ENCODE results near the gene GARNL3. TPM values are rescaled to one million over a fixed set of nuclear protein-coding genes. Genes with fewer than 3 reads are reported as not detected.

GARNL3 gene
- total and polyA plus RNA-seq, 2 experiments from 2014 or later, result 9.5 to 10.5 TPM

- 2% methylated on average over 29 of the region's 55 CpGs for WGBS (ENCODE audit: low lambda C conversion rate, missing lambda C conversion rate)
- Histone ChIP-seq H3K4me1 (ENCODE audit: insufficient read depth) (peaks cover 24% of the 10 kb centered on the region), H3K79me2 (peaks cover 43% of the 10 kb centered on the region), H2AFZ (peak overlapping the region; percentile 0), H3K9me3 (ENCODE audit: low read depth) (no peaks in the 10 kb centered on the region), H3K27ac (peak overlapping the region; percentile 97), H3K4me2 (peak overlapping the region; percentile 90), H3K4me3 (peak overlapping the region; percentile 80), H3K36me3 (replicated peaks; ENCODE audit: insufficient read depth, low read depth) (no peaks in the 10 kb centered on the region), H3K9me2 (replicated peaks; ENCODE audit: insufficient read depth) (no peaks in the 10 kb centered on the region), H3K27me3 (no peaks in the 10 kb centered on the region), H4K20me1 (ENCODE audit: insufficient read depth, poor library complexity, severe bottlenecking) (peaks cover 22% of the 10 kb centered on the region)
- DNase-seq (ENCODE audit: low spot score), result peak; percentile 81
- TF ChIP-seq EZH2 (IDR thresholded peaks at IDR 0.05; ENCODE audit: borderline replicate concordance) (no peak), CTCF (IDR thresholded peaks at IDR 0.05; ENCODE audit: poor library complexity) (peak; percentile 63)
These were observed 133.2 kb downstream of the GARNL3 start for GRCh38 chr9:127397646-127398274.

GRCh38 chr9:127398275-127398647 is 133.7 kb downstream of the GARNL3 start:
- peak overlapping the region; percentile 97 for H3K27ac ChIP-seq

GRCh38 chr9:127398715-127399400 is 134.3 kb downstream of the GARNL3 start:
- Histone ChIP-seq H3K36me3 (replicated peaks; ENCODE audit: insufficient read depth, low read depth) (no peaks in the 10 kb centered on the region), H4K20me1 (ENCODE audit: insufficient read depth, poor library complexity, severe bottlenecking) (peaks cover 22% of the 10 kb centered on the region), H3K9me2 (replicated peaks; ENCODE audit: insufficient read depth) (no peaks in the 10 kb centered on the region), H3K79me2 (peaks cover 43% of the 10 kb centered on the region), H3K9me3 (ENCODE audit: low read depth) (no peaks in the 10 kb centered on the region), H3K4me3 (peak overlapping the region; percentile 80), H3K4me2 (peak overlapping the region; percentile 90), H3K27ac (peak overlapping the region; percentile 97), H3K27me3 (no peaks in the 10 kb centered on the region), H3K4me1 (ENCODE audit: insufficient read depth) (peaks cover 14% of the 10 kb centered on the region), H2AFZ (no peak overlapping the region)
- WGBS (ENCODE audit: low lambda C conversion rate, missing lambda C conversion rate), result 86% methylated on average over 13 of the region's 13 CpGs
- no peak for DNase-seq (ENCODE audit: low spot score)
- TF ChIP-seq EZH2phosphoT487 (IDR thresholded peaks at IDR 0.05; ENCODE audit: low read depth, severe bottlenecking, unreplicated experiment), result no peak

More at GRCh38 chr9:127398275-127398647, 133.7 kb downstream of the GARNL3 start:
- Histone ChIP-seq H2AFZ (no peak overlapping the region), H3K36me3 (replicated peaks; ENCODE audit: insufficient read depth, low read depth) (no peaks in the 10 kb centered on the region), H3K4me2 (peak overlapping the region; percentile 90), H3K9me3 (ENCODE audit: low read depth) (no peaks in the 10 kb centered on the region), H3K27me3 (no peaks in the 10 kb centered on the region), H4K20me1 (ENCODE audit: insufficient read depth, poor library complexity, severe bottlenecking) (peaks cover 22% of the 10 kb centered on the region), H3K79me2 (peaks cover 43% of the 10 kb centered on the region), H3K4me1 (ENCODE audit: insufficient read depth) (peaks cover 20% of the 10 kb centered on the region), H3K4me3 (peak overlapping the region; percentile 80), H3K9me2 (replicated peaks; ENCODE audit: insufficient read depth) (no peaks in the 10 kb centered on the region)
- no peak for DNase-seq (ENCODE audit: low spot score)
- 36% methylated on average over 5 of the region's 5 CpGs for WGBS (ENCODE audit: low lambda C conversion rate, missing lambda C conversion rate)
- TF ChIP-seq CTCF (IDR thresholded peaks at IDR 0.05; ENCODE audit: poor library complexity) (no peak), EZH2 (IDR thresholded peaks at IDR 0.05; ENCODE audit: borderline replicate concordance) (no peak), EZH2phosphoT487 (IDR thresholded peaks at IDR 0.05; ENCODE audit: low read depth, severe bottlenecking, unreplicated experiment) (no peak)

GRCh38 chr9:127399736-127400269 is 135.2 kb downstream of the GARNL3 start:
- Histone ChIP-seq H4K20me1 (ENCODE audit: insufficient read depth, poor library complexity, severe bottlenecking) (peaks cover 22% of the 10 kb centered on the region), H3K4me1 (ENCODE audit: insufficient read depth) (peaks cover 10% of the 10 kb centered on the region), H3K36me3 (replicated peaks; ENCODE audit: insufficient read depth, low read depth) (no peaks in the 10 kb centered on the region), H3K79me2 (peaks cover 43% of the 10 kb centered on the region), H3K27me3 (no peaks in the 10 kb centered on the region), H3K4me2 (peak overlapping the region; percentile 90), H2AFZ (no peak overlapping the region), H3K9me2 (replicated peaks; ENCODE audit: insufficient read depth) (no peaks in the 10 kb centered on the region), H3K9me3 (ENCODE audit: low read depth) (no peaks in the 10 kb centered on the region), H3K4me3 (no peak overlapping the region), H3K27ac (no peak overlapping the region)
- 99% methylated on average over 14 of the region's 14 CpGs for WGBS (ENCODE audit: low lambda C conversion rate, missing lambda C conversion rate)
- no peak for DNase-seq (ENCODE audit: low spot score)
- no peak for TF ChIP-seq EZH2 (IDR thresholded peaks at IDR 0.05; ENCODE audit: borderline replicate concordance)
- TF ChIP-seq EZH2phosphoT487 (IDR thresholded peaks at IDR 0.05; ENCODE audit: low read depth, severe bottlenecking, unreplicated experiment), result no peak
- TF ChIP-seq CTCF (IDR thresholded peaks at IDR 0.05; ENCODE audit: poor library complexity), result no peak

Data from hepatocyte (in vitro differentiated cells).